Stimulated activated CD8-positive, alpha-beta memory T cell treated with anti-CD3 and anti-CD28 coated beads, Interleukin-12 subunit alpha, Interleukin-12 subunit beta, amount 100 ng/mL, for 4 hours (primary cell): ENCODE results near the gene RGSL1.

Source experiments
- DNase-seq: peaks from one replicate; pipeline ENCODE4 v3.0.0-alpha.2; 2020; ENCODE audit warnings: low read depth

RGSL1 gene

DNA sequence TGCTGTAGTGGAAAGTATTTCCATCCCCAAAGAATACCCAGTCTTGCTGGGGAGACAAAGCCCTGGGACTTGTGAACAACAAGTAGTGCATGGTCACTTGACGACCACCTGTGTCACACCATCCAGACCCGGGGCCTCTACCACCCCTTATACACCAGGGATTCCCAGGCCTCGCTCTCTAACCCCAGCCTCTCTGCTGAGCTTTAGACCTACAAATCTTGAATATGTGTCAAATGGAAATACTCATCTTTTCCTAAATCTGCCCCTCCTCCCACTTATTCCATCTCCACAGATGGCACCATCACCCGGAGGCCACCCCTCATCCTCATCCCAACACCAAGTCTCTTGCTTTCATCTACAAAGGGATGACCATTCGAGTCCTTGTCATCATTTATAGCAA is 140.0 kb downstream of the RGSL1 start:
- DNase-seq: no peak

DNA sequence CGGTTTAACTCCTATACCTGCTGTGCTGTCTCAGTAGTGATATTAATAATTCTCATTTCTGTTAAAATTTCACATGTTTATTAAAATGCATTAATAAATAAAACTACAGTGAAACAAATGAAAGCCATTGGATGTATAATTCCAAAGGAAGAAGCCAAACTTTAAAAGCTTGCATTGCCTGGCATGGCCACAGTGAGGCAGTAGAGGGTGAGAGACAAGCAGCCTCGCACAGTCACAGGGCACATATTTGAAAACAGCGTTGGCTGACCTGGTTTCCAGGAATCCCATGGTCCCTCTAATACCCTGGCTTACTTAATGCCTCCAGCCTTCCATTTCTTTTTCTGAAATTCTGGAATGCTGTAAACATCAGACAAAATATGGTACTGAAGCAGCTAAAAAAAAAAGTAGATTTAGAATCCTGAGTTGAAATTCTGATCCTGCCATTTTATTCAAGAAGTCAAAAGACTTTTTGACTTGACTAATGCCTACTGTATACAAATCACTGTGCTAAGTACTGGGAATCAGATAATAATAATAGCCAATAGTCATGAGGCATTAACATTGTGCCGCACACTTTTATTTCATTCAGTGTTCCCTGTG is 145.8 kb downstream of the RGSL1 start:
- DNase-seq: no peak

DNA sequence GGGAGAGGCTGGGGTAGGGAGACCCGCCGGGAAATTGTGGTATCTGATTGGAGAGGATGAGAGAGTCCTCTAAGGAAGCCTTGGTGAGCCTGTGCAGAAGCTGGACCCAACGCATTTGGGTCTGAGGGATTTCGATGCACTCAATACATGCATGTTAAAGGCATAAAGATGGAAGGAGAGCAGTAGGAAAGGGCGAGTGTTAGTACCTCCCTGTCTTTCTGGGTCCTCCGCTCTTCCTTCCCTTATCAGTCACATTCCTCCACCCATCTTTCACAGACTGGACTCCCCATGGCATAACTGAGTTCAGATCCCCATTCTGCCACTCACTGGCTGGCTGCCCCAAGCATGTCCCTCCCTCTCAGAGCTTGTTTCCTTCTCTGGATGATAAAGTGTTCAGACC is 147.0 kb downstream of the RGSL1 start:
- DNase-seq: no peak

DNA sequence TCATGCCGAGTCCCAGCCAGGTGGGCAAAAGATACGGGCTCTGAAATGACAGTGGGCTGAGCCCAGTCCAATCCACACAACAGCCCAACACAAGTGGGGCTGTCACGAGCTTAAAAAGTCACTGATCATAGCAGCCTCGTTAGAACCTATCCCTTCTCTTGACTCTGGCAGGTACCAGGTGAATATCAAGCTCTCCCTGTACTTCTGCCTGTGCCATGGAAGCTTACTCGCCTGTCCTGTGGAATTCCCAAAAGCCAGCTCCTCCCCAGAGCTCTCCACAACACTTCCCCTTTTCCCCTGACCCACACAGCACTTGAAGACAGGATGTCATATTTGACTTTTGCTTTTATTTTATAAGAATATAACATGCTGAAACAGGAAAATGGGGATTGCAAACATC is 148.3 kb downstream of the RGSL1 start:
- DNase-seq: no peak

- no peak for DNase-seq
Measured at GRCh38 chr1:182599339-182599738, 149.4 kb downstream of the RGSL1 start.

DNA sequence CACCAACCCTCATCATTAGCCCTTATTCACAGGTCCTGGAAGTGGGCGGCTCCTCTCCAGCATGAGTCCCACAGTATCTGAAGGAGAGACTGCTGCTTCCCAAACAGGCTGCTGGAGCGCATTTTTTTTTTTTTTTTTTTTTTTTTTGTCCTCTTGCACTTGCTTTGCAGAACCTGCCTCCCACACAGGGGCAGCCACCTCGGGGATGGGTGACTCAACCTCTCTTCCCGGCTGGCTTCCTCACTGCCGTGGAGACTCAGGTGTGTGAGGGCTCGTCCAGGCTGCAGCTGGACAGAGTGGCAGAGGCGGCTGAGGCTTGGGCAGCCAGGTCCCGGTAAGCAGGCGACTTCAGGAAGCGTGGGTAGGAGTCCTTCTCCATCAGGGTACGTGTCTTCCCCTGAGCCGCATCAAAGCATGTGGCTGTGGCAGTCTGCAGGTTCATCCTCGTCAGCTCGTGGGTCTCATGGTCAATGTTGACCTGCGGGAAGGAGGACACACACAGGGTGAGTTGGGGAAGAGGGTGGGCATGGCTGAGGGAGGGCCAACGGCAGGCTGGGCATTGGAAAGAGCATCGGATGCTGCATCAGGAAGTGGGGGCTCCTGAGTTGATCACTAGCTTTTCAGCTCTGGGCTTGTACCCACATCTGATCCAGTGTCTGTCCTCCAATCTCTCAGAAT is 150.2 kb downstream of the RGSL1 start:
- no peak for DNase-seq

DNA sequence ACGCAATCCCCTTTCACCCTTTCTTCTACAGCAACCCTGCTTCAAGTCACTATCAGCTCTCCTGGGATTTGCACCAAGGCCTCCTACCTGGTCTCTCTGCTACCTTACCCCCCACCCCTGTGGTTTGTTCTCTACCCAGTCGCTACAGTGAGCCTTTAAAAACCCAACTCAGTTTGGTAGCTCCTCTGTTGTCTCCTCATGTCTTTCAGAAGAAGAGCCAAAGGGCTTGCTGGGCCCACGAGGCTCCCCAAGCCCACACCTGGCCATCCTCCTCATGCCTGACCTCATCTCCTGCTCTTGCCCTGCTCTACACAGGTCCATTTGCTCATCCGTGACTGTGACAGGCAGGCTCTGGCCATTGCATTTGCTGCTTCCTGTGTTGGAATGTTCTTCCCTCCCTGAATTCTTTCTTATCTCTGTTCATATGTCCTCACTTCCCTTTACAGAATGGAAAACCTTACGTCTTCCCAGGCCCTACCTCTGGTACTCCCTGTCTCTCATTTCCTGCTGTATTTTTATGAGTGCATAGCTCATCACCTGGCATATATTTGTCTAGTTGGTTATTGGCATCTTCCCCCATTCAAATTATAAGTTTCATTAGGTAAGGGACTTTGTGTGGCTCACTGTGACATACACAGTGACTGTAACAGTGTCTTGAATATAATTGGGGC is 150.9 kb downstream of the RGSL1 start:
- DNase-seq: no peak

GRCh38 chr1:182601416-182601786 is 151.5 kb downstream of the RGSL1 start:
- DNase-seq: no peak

DNA sequence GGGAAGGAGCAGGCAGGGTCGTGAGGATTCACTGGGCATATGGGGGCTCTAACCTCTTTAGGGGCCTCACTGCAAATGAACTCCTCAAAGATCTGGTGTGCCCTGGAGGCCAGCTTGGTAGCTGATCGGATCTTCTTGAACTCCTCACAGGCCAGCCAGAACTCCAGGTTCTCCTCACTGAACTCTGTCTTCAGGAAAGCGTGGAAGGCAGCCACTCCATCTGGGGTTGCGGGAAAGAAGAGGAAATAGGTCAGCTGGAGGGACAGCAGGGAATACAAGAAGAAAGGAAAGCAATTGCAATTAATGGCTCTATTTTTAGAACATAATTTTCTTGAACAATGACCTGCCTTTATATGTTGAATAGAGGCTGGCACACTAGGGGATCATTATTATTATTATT is 152.0 kb downstream of the RGSL1 start:
- DNase-seq: no peak

DNA sequence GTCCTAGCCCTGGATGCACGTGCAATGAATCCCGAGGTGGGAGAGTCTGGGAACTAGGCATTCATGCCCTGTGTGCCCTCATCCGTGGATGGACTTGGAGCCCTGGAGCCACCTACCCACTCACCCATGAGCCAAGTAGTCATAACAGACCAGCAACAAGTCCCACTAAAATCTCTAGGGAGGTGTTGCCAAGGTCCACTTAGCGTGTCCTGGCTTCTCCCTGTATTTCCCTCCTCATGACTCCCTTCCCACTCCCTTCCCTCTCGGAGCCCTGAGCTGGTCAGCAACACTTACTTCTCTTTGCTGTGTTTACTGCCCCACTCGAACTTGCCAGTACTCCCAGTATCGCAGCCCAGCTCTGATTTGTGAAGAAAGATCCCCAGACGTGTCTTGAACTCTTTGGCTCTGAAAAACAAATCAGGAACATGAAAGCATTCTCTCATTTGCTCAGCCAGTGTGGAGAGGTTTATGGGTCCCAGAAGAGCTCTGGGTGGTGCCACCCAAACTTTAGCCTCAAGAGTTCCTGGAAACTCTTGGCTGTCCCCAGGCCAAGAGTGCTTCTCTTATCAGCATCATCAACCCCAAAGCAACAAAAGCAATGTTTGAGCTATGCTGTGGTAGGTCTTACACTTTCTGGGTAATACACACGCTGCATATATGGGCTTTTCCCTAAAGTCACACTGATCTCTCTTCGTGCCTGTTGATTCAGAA is 153.1 kb downstream of the RGSL1 start:
- DNase-seq: no peak

DNA sequence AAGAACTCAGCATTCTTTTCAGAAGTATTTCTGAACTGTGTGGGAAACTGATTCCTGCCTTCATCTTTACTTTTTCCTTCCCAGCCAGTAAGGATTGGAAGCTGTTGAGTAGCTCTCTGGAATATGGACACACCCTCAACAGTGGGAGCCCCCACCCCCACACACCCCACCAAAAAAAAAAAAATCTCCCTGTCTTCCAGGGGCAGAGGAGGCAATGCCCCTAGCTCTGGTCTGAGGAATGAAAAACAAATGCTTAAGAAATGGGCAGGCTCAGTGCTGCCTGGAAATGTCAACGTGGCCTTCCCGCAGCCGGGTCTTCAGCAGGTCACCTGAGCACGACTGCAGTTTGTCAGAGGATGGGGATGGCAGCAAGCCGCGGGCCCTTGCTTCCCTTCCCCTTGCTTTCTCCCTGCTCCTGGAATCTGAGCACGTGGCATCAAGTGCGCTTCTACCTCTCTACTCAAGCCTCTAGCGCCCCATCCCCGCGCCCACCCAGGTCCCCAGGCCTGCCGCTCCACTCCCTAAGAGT is 153.8 kb downstream of the RGSL1 start:
- DNase-seq: no peak

GRCh38 chr1:182604175-182605164 is 154.5 kb downstream of the RGSL1 start, which contains the start of gene RGS16:
RGS16 (minus strand) TSS chr1:182604389; CDS start chr1:182604259, 130 bp downstream.
- peak; percentile 87 for DNase-seq

- no peak for DNase-seq
Measured at GRCh38 chr1:182607566-182607965, 157.6 kb downstream of the RGSL1 start.

- DNase-seq: no peak
Measured at GRCh38 chr1:182608236-182608635, 158.3 kb downstream of the RGSL1 start.

- DNase-seq: no peak
Measured at GRCh38 chr1:182608845-182609610, 159.1 kb downstream of the RGSL1 start.
